GM20431 (cell line): Measurements from ENCODE around the gene RECQL.

Source experiments
- in situ Hi-C: fragments of 300-500 bp; cut with MseI, MboI; formaldehyde crosslinking; loops from one replicate; pipeline ENCODE4 v1.15.0; 2020; ENCODE audit warnings: low sequenced_read_pairs; ENCODE audit not compliant: unreplicated experiment

RECQL gene

GRCh38 chr12:21501258-21502163 lies at the start of gene RECQL, which contains the start of gene GOLT1B:
TSS of gene RECQL (minus strand) at chr12:21501635. CDS start at chr12:21499570, 2,065 bp downstream.
TSS of gene GOLT1B (plus strand) at chr12:21501789. CDS start at chr12:21501924, 135 bp downstream.
- in situ Hi-C loops: no loop called here

- in situ Hi-C loops: no loop called here
Observed at GRCh38 chr12:21547437-21547836, 46.0 kb upstream of the RECQL start.

DNA sequence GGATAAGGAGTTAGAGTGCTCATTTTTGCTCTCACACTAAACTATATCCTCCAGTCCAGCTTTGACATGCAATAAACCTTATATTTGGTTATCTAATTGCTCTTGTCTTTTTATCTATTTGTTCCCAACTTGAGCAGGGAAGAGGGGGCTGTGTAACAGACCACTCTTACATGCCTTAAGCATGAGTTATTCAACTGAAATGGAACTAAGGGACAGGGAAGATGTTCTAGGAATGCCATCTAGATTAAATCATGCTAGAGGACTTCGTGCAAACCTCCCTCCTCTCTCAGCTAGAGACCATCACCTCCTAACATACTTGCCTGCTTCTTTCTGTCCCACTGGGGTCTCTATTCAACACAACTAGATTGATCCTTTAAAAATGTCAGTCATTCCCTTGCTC lies 45.3 kb upstream of the RECQL start:
- in situ Hi-C loops: no loop called here

GRCh38 chr12:21545557-21545956 lies 44.1 kb upstream of the RECQL start:
- in situ Hi-C loops: no loop called here

DNA sequence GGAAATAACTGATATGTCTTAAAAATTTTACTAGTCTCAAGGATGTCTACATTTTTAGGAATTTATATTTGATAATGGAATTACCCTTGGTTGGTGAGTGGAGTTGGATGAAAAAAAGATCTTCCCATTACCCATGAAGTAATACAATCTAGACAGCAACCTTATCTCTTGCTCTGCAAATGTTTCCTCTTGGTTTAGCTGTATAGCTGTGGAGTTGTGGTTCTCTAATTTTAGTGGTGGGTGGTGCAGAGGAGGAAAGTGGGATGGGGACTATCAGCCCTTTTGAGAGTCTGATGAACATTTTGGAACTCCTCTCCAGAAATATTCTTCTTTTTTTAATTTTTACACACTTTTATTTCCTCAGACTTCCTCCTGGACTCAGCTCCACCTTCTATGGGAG lies 41.7 kb upstream of the RECQL start:
- in situ Hi-C loops: no loop called here

DNA sequence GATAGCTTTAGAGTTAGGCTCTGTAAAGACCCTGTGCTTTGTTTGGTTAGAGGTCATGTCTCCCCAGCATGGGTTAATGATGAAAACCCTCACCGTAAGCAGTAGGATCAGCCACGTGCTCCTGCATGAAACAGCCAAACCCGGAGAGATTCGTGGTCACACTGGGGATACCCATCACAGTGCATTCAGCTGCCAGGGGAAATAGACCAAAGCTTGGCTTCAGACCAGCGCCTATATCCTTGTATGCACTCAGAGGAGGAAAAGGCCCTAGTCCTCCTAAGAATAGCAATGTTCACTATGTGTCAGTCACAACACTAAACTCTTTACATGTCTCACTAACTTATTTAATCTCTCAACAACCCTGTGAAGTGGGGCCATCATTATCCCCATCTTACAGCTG lies 41.0 kb upstream of the RECQL start:
- in situ Hi-C loops: no loop called here

- in situ Hi-C loops: no loop called here
Observed at GRCh38 chr12:21541773-21542172, 40.3 kb upstream of the RECQL start.

- in situ Hi-C loops: no loop called here
Observed at GRCh38 chr12:21539797-21540196, 38.4 kb upstream of the RECQL start.

DNA sequence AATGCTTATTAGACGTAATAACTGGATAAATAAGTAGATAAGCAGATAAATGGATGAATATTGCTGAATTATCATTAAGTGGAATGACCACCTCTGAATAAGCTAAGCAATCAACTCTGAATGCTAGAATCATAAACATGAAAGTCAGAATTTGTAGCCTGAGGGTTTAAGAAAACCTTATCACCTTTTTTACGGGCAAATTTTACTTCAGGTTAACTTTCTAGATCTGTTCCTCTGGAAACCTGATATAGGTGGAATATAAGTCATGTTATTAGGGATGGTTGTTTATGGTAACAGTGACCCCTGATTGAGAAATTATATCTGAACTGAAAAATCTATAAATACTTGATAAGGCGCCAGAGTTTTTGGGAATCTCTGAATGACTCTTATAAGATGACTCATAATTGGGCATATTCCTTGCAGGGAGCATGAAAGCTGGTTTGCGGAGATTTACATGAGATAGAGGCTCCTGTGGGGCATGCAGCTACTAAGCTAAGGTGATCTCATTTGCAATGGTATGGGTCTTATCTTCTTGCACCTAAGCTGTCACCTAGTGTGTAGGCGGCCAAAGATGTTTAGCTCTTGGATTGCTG lies 36.7 kb upstream of the RECQL start:
- in situ Hi-C loops: no loop called here

DNA sequence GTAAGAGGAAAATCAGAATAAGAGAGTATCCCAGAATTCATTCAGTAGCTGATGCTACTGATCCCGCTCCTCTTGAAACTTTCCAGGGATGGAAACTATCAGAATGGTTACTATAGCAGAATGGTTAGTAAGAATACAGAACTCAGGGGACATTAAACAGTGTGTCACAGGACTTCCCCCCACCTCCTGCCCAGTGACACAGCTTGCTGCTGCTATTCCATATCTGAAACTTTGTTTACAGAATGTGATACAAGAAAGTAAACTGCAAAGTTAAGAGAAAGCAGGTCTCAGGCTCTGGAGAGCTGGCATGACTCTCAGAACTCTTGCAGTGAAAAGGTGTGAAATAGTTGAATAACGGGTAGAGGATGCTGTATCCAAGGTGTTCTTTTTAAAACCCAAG lies 28.0 kb upstream of the RECQL start:
- in situ Hi-C loops: no loop called here

GRCh38 chr12:21528953-21529352 lies 27.5 kb upstream of the RECQL start:
- in situ Hi-C loops: no loop called here

DNA sequence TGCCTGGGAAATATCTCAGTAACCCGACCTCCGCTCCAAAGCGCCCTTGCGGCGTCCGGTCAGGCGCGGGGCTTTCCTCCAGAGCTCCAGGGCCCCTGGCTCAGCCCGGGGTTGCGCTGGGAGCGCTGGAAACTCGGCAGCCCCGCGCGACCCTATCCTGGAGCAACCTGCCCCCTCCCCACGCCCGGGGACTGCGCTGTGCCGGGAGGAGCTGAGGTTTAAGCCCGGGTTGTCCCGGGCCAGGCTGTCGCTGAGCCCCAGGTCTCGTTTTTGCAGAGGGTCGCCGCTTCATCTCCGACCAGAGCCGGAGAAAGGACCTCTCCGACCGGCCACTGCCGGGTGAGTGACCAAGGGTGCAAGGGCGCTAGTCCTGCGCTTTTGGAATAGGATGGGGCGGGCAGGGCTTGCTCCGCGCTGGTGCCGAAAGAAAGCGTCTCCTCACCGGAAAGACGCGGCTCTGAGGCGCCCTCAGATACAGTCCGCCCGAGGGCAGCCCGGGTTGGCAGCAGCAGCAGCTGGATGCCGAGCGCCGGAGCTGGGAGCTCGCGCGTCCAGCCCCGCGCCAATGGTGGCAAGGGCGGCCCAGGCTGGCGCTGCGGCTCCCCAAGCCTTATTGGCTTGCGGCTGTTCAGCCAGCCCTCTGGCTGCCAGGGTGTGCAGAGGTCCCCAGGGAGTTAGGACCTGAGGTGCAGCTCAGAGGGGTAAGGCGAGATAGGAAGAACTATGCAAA lies 26.2 kb upstream of the RECQL start:
- in situ Hi-C loops: no loop called here

DNA sequence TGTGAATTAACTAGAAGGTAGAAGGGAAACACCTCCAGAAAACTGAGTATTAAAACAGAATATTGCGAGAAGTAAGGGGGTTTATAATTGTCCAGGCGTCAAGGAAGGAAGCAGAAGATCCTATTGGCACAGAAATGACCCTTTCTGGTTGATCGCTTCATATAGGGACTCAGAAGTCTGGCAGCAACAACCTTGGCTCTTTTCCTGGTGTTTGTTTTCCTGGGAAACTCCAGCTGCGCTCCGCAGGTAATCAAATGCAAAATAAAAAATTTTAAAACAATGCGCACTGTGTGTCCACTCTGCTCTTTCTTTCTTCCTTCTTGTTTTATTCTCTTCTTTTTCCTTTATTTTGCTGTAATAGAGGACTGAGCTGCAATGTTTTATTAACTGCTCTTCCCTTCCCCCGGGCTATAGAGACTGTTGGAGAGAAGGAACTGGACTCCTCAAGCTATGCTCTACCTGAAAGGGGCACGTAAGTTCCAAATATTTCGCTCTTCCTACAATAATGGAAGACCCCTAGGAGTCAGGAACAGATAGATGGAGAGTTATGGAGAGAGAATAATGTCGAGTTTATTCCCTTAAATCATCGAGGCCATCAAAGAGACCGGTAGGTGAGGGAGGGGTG lies 25.4 kb upstream of the RECQL start:
- in situ Hi-C loops: no loop called here

- in situ Hi-C loops: no loop called here
Observed at GRCh38 chr12:21526053-21526452, 24.6 kb upstream of the RECQL start, which contains the start of gene SPX. TSS of gene SPX (plus strand) at chr12:21526296. CDS start at chr12:21526473, 177 bp downstream.

GRCh38 chr12:21523148-21523547 lies 21.7 kb upstream of the RECQL start:
- in situ Hi-C loops: no loop called here

GRCh38 chr12:21521541-21521940 lies 20.1 kb upstream of the RECQL start:
- in situ Hi-C loops: no loop called here

- in situ Hi-C loops: no loop called here
Observed at GRCh38 chr12:21518451-21518850, 17.0 kb upstream of the RECQL start.

DNA sequence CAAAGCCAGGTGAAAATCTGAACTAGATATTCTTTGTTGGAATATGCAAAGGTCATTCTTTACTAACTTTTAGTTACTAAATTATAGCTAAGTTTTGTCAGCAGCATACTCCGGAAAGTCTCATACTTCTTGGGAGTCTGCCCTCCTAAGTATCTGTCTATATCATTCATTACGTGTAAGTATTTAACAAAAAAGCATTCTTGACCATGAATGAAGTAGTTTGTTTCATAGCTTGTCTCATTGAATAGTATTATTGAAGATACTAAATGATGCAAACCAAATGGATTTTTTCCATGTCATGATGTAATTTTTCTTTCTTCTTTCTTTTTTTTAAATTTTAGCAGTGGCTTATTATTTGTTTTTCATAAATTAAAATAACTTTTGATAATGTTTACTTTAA lies 14.8 kb upstream of the RECQL start:
- in situ Hi-C loops: no loop called here

- in situ Hi-C loops: no loop called here
Observed at GRCh38 chr12:21509768-21510167, 8.3 kb upstream of the RECQL start.

DNA sequence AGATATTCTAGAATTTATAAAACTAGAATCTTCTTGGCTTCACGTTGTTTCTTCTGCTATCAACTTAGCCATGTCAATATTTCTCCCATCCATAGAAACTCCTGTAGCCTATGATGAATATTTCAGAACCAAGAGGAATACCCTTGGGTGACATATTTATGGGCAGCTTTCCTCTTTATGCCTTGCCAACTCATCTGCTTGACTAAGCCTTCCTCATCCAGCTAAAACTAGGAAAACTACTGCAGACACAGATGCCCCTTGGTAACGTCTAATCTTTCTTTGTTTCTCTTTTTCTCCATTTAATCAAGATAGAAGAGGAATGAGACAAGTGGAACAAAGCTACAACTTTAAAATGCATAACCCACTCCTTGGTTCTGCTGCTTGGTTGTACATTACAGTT lies 6.4 kb upstream of the RECQL start:
- in situ Hi-C loops: no loop called here
